ENCODE data around the gene CNTNAP4. TPM values are rescaled to one million over a fixed set of nuclear protein-coding genes. Genes with fewer than 3 reads are reported as not detected.

Gene CNTNAP4
- total RNA-seq, 1 donor from 2014 or later: not detected

DNA sequence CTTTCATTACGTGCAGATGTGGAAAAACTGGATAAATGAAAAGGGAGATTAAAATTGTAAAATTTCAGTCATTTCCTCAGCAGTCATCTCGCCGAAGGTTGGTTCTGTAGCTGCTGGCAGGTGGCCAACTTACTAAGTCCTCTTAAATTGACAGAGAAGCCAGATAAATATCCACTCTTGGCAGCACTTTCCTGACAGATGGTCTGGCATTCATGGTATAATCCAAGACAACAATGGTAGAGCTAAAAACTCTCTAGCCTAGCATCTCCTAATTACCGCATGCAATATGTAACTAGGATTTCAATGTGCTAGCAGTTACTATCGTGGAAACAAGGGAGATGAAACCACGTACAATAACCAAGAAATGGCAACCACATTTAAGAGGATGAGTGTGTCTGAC lies 306.3 kb downstream of the CNTNAP4 start:
- H3K36me3 Mint-ChIP-seq (ENCODE audit: low read depth): no peaks in the 10 kb centered on the region
- TF ChIP-seq, protein P1, sequence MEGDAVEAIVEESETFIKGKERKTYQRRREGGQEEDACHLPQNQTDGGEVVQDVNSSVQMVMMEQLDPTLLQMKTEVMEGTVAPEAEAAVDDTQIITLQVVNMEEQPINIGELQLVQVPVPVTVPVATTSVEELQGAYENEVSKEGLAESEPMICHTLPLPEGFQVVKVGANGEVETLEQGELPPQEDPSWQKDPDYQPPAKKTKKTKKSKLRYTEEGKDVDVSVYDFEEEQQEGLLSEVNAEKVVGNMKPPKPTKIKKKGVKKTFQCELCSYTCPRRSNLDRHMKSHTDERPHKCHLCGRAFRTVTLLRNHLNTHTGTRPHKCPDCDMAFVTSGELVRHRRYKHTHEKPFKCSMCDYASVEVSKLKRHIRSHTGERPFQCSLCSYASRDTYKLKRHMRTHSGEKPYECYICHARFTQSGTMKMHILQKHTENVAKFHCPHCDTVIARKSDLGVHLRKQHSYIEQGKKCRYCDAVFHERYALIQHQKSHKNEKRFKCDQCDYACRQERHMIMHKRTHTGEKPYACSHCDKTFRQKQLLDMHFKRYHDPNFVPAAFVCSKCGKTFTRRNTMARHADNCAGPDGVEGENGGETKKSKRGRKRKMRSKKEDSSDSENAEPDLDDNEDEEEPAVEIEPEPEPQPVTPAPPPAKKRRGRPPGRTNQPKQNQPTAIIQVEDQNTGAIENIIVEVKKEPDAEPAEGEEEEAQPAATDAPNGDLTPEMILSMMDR (IDR thresholded peaks at IDR 0.05): no peak
- peaks cover 3% of the 10 kb centered on the region for H3K9me3 Mint-ChIP-seq (ENCODE audit: low read depth)
- no peak overlapping the region for H3K4me3 Mint-ChIP-seq (ENCODE audit: unreplicated experiment)
- DNase-seq (ENCODE audit: low spot score): no peak
- peaks cover 5% of the 10 kb centered on the region for H3K27me3 Mint-ChIP-seq (ENCODE audit: low read depth)
- no peak overlapping the region for H3K27ac Mint-ChIP-seq (ENCODE audit: unreplicated experiment)
- no peaks in the 10 kb centered on the region for H3K4me1 Mint-ChIP-seq (ENCODE audit: low read depth)

DNA sequence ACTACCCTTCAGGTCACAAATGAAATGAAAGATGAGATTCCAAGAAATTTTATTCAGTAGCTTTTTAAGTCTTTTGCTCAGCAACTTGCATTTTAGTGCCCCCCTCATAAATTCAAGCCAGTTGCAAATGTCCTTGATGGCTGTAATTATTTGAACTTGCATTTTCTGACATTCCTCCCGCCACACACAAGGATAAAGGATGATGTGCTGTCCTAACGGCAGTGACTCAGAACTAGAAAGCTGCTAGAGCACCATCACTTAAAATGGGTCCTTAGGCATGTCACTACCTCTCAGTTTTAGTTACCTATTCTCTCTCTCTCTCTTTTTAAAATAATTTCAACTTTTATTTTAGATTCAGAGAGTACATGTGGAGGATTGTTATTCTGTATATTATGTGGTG lies 306.7 kb downstream of the CNTNAP4 start:
- no peak for DNase-seq (ENCODE audit: low spot score)
- no peak overlapping the region for H3K4me3 Mint-ChIP-seq (ENCODE audit: unreplicated experiment)
- peaks cover 5% of the 10 kb centered on the region for H3K27me3 Mint-ChIP-seq (ENCODE audit: low read depth)
- no peaks in the 10 kb centered on the region for H3K4me1 Mint-ChIP-seq (ENCODE audit: low read depth)
- peaks cover 3% of the 10 kb centered on the region for H3K9me3 Mint-ChIP-seq (ENCODE audit: low read depth)
- H3K36me3 Mint-ChIP-seq (ENCODE audit: low read depth): no peaks in the 10 kb centered on the region
- TF ChIP-seq, protein P1 (IDR thresholded peaks at IDR 0.05): no peak
- no peak overlapping the region for H3K27ac Mint-ChIP-seq (ENCODE audit: unreplicated experiment)

DNA sequence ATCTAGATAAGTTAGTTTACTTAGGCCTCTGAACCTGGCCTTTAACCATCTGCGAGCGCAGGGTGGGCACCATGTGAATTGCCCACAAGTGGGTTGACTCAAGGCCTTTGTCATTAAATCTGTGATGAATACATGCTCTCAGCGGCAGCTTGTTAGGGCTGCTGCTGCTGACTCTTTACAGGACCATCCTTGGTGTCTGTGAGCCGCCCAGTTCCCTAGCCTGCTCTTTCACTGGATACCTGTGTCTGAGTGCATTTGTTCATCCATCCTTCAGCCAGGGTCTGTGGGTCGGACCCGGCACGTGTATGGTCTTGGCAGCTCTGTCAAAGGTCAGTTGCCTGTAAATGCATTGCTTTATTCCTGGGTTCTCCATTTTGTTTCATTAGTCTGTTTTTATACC lies 321.3 kb downstream of the CNTNAP4 start:
- TF ChIP-seq, protein P1 (IDR thresholded peaks at IDR 0.05): no peak
- DNase-seq (ENCODE audit: low spot score): no peak
- Mint-ChIP-seq H3K4me3 (ENCODE audit: unreplicated experiment) (no peak overlapping the region), H3K4me1 (ENCODE audit: low read depth) (no peaks in the 10 kb centered on the region), H3K9me3 (ENCODE audit: low read depth) (no peaks in the 10 kb centered on the region), H3K27ac (ENCODE audit: unreplicated experiment) (no peak overlapping the region), H3K36me3 (ENCODE audit: low read depth) (no peaks in the 10 kb centered on the region), H3K27me3 (ENCODE audit: low read depth) (no peaks in the 10 kb centered on the region)

DNA sequence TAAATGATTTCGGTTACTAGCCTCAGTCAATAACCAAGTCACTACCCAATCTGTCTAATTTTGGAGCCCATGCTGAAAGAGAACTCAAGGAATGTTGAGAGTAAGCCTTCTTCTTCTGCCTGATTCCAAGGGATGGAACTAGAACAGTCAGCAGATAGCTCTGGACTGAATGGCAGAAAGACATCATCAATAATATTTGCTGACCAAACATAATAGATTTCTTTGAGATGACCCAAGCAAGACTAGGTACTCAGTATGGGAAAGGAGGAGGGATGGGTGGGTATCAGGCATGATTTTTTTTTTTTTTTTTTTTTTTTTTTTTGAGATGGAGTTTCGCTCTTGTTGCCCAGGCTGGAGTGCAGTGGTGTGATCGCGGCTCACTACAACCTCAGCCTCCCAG lies 330.1 kb downstream of the CNTNAP4 start:
- no peak for DNase-seq (ENCODE audit: low spot score)
- Mint-ChIP-seq H3K27me3 (ENCODE audit: low read depth) (no peaks in the 10 kb centered on the region), H3K36me3 (ENCODE audit: low read depth) (no peaks in the 10 kb centered on the region), H3K9me3 (ENCODE audit: low read depth) (peaks cover 4% of the 10 kb centered on the region), H3K27ac (ENCODE audit: unreplicated experiment) (no peak overlapping the region), H3K4me3 (ENCODE audit: unreplicated experiment) (no peak overlapping the region), H3K4me1 (ENCODE audit: low read depth) (no peaks in the 10 kb centered on the region)
- TF ChIP-seq, protein P1 (IDR thresholded peaks at IDR 0.05): no peak

Data from chondrocyte (in vitro differentiated cells).